Activated CD8-positive, alpha-beta memory T cell treated with anti-CD3 and anti-CD28 coated beads for 4 hours (primary cell): ENCODE measurements around the gene RBM26.
"Not testable (repeated sequence)": the region's sequence is repeated elsewhere in the genome, so short reads cannot be mapped to it uniquely, and the experiment has no call there.

Experiments used
- DNase-seq, 2 donors: peaks; one replicate each; pipeline ENCODE4 v3.0.0-alpha.2; 2020; ENCODE audit warnings: low read depth in 2 of 2

Gene RBM26

DNA sequence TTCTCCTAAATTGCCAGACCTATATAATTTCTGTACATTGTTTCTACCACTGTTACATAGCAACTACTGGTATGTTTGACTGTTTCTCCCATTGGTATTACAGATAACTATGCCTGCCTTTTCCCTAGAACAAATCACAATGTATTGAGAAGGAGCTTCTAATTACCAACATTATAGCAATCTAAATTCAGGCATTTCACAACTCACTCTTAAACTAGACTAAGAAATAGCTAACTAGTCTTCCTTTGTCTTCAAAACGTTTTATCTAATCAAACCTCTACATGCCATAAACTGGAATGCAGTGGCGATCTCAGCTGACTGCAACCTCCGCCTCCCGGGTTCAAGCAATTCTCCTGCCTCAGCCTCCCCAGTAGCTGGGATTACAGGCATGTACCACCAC lies 18.2 kb downstream of the RBM26 start:
- DNase-seq: no peak

DNA sequence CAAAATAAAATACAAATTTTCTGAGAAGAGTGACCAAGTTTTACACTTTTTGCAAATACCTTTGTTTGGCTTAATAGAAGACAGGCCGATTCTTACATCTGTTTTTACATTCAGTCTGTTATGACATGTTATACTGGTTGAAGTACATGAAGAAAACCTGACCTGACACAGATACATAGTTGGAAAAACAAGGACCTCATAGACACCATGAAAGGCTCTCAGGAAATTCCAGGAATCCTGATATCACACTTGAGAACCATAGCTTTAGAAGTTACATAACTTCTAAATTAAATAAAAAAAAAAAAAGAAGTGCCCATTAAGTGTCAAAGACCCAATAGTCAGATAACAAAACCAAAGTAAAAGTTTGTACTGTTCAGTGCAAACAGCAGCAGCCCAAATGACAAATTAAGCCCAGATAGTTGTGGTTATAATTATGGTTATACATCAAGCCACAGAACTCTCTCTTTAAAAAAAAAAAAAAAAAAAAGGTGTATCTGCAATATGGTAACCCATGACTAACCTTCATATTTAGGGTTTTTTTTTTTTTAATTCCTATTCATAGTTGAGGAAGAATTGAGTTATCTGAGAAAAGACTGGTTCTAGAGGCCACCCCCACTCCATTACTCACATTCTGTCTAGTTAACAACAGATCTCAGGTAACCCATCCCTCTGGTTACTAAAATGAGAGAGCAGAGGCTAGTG lies 19.8 kb downstream of the RBM26 start:
- no peak for DNase-seq

DNA sequence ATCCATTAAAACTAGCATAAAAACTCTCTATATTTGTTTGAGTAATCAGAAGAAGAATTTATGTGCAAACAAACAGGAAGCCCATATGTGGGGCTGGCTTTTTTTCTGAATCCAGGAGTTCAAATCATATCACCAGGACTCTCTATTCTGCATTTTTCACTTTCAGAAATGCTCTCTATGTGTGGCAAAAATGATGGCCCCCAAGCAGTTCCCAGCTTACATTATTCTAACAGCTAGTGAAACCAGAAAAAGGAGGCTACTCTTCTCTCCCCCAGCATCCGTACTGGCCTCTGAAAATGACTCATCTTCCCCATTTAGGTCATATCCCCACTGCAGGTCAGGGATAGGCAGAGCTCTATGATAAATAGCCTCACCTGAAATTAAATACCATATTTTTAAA lies 20.4 kb downstream of the RBM26 start:
- DNase-seq: no peak

DNA sequence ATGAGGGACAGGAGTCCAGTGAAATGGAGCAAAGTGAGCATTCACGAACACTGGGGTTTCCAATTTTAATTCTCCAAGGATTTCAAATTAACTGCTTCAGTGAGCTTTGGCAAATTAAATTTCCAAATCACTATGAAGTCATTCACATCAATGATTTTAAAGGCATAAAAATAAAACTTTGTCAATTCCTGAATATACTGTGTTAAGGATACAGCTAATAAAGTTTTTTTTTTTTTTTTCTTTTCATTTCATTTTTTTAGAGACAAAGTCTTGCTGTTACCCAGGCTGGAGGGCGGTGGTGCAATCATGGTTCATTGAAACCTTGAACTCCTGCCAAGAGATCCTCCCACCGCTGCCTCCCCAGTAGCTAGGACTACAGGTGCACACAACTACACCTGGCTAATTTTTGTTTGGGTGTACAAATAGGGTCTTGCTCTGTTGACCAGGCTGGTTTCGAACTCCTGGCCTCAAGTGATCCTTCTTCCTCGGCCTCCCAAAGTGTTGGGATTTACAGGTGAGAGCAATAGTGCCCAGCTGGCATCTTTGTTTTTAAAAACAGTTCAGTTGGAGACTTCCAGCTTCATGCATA lies 21.9 kb downstream of the RBM26 start:
- no peak for DNase-seq

DNA sequence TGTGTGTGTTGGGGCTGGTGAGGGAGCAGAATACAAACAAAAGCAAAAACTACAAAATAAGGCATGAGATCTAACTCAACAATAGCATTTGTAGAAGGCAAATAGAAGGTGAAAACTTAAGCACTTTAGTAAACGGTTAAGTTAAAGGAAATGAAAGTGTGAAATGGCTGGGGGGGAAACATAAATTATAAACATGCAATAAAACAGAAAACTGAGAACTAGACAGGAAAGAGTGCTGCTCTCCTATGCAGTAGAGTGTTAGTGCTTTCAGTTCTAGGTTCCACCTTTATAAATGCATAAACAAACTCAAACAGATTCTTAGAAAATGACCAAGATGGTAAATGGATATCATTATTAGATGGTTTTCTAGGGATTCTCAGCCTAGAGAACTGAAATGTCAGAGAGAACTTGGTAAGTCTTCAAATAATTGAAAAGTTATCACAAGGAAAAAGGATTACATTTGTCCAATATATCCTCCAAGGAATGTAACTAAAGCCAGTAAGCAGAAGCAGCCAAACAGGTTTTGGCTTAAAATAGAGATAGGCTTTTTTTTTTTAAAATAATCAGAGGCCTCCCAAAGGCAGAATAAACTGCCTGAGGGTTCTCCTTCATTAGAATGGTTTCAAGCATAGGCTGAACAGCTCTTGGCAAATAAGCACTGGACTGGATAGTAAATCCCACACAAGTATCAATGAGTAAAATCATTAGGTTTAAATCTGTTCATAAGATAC lies 23.3 kb downstream of the RBM26 start:
- no peak for DNase-seq

DNA sequence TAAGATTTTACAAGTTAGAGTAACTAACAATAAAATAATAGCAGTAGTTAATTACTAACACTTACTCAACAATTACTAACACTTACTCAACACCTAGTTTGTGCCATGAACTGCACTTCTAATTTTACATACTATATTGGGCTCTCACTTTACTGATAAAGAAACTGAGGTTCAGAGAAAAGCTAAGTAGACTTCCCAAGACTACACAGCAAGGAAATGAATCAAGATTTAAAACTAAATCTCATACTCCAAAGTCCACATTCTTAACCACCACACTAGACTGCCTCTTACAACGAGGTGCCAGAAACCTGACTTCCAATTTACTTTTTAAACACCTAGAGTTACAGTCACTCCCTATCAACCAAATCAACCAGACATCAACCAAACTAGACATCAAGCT lies 25.1 kb downstream of the RBM26 start:
- DNase-seq: no peak

DNA sequence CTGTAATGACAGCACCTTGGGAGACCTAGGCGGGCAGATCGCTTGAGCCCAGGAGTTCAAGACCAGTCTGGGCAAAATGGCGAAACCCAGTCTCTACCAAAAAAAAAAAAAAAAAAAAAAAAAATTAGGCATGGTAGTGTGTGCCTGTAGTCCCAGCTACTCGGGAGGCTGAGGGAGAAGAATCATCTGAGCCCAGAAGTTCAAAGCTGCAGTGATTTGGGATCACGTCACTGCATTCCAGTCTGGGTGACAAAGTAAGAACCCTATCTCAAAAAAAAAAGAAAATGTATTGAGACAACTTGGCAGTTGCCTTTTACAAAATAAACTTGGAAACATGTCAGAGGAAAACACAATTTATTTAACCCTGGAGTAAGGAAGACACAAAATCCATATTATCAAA lies 26.8 kb downstream of the RBM26 start:
- DNase-seq: no peak

DNA sequence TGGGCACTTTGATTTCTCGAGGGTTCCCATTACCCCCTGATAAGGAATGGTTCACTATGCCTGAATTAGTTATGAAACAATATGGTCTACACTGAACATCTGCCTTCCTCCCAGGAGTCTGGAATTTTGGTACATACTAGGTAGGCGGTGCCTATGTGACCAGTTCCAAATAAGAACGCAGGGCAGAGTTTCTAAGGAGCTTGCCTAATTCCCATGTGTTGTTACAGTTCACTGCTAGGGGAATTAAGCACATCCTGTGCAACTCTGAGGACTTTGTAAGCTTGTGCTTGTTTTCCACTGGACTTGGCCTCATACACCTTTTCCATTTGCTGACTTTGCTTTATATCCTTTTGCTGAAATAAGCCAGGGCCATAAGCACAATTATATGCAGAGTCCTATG lies 29.2 kb downstream of the RBM26 start:
- no peak for DNase-seq

DNA sequence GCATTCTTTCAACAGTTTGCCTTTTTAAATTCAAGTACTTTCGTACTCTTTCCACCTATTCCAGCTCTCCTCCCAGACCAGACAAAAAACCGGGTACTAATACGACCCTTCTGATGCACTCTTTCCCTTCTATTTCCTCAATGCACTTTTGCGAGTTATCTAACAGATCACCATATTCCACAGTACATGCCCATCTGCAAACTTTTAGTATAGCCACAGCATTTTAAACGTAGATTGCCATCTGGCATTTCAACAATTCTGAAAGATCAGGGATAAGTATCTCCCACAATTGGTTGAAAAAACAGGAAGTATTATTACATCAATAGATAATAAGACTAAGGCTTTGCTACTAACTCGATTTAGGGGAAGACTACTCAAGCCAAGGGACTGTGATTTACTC lies 31.5 kb downstream of the RBM26 start:
- no peak for DNase-seq

DNA sequence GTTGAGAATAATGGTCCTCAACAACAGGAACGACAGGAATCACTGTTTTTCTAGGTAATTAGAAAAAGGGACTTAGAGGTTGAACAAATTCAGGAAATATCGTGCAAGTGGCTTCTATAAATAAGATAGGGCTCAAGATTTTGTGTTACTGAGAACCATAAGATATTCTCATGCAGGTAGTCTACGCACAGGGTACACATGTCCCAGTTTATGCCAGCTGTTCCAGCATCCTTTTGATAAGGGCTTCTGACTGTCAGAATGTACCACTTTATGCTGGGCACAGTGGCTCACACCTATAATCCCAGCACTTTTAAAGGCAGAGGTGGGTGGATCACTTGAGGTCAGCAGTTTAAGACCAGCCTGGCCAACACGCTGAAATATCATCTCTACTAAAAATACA lies 32.1 kb downstream of the RBM26 start:
- no peak for DNase-seq

DNA sequence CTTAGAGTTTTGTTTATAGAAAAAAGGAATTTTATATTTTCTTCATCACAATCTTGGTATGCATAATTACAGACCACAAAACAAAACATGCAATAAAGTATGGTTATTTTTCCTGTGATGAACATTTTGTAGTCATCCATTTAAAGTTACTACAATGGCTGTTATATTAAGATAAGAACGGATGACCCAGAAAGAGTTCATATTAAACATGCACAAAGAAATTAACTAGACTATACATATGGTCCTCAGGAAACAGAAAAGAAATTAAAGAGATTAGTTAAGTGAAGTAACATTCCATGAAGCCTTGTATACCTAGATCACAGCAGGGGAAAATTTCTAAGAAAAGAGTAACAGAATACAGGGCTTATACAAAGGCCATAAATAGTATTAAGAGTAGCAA lies 36.8 kb downstream of the RBM26 start:
- DNase-seq: no peak

DNA sequence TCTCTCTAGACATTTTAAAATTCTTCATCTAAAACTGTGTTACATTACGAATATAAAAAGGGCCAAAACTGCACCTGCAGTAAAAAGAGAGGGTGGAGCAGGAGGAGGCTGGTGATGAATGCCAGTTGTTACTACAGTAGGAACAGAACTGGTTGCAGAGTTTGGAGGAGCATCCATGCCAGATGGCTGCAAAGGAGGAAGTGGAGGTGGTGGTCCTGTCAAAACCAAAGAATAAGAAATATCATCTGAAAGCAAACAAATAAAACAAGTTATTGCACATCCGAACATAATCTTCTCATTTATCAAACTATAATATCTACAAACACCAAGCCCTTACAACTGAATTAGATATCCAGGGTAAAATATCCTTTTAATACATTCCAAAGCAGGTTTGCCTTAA lies 40.1 kb downstream of the RBM26 start:
- no peak for DNase-seq

DNA sequence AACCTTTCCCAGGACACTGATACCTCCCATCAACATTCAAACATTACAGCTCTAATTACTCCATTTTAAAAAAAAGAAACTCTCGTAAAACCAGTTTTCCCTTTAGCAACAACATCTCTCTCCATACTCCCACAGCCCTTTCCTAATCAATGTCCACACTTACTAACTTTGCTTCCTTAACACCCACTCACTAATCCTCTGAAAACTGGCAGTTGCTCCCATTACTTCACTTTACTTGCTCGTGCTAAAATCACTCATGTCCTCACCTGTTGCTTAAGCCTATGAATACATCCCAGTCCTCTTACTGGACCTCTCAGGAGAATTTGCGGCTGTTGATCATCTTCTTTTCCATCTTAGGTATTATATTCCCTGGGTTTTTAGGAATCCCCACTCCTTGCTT lies 44.8 kb downstream of the RBM26 start:
- DNase-seq: no peak

DNA sequence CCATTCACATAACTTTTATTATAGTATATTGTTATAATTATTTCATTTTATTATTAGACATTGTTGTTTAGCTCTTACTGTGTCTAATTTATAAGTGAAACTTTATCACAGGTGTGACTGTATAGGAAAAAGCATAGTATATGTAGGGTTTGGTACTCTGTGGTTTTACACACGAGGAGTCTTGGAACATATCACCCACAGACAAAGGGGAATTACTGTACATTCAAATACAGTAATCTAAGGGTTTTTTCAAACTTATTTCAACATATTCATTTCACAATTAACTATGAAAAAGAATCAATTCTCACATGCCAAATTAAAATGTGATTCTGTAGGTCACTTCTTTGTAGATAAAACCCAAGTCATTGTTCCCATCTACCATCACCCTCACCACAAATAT lies 46.0 kb downstream of the RBM26 start:
- no peak for DNase-seq

DNA sequence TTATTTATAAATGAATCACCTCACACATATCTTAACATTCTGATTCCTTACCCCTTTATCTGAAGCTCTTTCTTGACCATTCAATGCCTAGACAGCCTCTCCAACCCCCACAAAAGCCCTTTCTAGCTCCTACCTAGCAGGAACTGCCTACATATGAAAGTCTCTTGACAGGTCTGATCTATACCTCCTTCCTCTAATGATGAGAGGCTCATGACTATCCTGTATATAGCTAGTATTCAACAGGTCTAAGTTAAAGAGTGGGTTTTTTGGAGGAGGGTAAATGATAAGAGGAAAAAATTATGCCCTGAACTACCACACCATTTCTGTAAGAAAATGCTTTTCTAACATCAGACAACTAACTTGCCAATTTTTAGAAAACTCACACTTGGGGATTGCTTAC lies 47.0 kb downstream of the RBM26 start:
- DNase-seq: no peak

DNA sequence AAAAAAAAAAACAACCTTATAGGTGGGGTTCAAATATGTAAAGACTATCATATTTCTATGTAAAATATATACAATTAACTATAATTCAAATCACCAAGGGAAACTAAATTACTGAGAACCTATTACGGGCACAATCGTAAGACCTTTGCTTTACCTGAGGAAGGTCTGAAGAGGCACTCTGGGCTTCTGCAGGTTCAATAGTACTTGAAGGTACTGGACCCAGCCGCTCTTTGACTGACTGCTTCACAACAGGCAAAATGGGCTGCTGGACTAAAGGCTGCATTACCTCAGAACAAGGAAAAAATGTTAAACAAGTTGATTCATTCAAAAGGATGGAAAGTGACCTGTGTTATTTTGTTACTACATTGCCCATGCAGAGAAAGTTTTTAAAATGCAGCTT lies 51.8 kb downstream of the RBM26 start:
- DNase-seq: no peak

DNA sequence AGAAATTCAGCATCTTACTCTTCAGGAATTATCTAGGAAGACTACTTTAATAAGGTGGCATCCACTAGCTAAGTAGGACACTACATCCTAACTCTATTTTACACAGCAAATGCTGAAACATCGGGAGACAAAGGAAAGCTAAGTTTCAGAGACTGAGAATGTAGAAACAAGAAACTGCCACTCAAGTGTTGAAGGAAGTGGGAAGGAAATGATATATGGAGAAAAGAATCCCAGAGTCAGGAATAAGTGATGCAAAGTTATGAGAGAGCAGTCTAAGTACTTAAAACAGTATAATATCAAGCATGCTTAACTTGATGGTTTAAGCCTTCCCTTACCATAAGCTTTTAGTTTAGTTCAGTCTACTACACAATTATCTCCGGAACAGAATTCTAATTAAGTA lies 52.4 kb downstream of the RBM26 start:
- DNase-seq: no peak

DNA sequence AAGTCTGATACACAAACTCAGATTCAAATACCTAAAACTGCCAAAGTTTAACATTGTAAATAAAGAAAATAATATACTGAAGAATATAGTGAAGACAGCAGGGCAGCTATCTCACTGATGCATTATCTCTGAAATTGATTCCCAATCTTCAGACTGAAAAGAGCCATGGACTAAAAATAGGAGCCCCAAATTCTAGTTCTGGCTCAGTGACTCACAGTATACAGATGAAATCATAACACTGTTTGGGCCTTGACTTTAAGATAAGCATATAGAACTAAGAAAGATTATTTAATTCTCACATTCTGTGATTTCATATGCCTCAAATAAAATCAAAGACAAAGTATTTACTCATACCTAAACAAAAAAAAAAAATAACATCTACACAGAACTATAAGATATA lies 53.9 kb downstream of the RBM26 start:
- no peak for DNase-seq

DNA sequence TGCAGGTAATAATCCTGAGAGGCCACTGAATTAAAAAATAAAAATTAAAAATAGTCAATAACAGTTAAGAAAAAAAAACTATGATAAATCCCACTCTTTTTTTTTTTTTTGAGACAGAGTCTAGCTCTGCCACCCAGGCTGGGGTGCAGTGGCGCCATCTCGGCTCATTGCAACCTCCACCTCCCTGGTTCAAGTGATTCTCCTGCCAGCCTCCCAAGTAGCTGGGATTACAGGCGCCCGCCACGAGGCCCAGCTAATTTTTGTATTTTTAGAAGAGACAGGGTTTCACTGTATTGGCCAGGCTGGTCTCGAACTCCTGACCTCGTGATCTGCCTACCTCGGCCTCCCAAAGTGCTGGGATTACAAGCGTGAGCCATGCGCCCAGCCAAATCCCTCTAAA lies 56.4 kb downstream of the RBM26 start:
- not testable (repeated sequence) for DNase-seq

DNA sequence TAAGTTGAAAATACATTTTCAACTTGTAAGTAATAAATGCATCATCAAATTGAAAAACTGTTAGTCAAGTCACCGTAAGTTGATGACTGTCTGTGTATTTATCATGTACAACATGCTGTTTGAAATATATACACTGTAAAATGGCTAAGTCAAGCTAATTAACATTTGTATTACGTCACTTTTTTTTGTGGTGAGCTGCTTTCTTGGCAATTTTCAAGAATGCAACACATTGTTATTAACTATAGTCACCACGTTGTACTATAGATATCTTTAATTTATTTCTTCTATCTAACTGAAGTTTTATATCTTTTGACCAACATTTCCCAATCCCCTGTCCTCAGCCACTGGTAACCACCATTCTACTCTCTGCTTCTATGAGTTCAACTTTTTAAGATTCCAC lies 57.0 kb downstream of the RBM26 start:
- DNase-seq: no peak

DNA sequence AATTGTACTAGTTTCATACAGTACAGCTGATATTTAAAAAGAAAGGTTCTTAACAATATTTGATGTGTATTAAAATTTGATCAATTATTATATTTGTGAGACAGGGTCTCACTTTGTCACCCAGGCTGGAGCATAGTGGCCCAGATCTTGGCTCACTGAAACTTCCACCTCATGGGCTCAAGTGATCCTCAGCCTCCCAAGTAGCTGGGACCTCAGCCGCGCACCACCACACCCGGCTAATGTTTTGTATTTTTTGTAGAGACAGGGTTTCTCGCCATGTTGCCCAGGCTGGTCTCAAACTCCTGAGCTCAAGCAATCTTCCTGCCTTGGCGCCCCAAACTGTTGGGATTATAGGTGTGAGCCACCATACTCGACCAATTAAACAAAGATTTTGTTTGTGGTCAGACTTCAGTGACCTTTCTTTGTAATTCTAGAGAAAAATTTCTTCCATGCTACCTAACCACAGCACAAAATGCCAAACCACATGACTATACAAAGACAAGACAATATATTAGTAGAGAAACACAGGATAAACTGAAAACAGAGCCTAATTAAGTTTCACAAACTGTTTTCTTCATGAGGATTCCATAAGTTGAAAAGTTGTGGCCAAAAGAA lies 59.6 kb downstream of the RBM26 start:
- no peak for DNase-seq

DNA sequence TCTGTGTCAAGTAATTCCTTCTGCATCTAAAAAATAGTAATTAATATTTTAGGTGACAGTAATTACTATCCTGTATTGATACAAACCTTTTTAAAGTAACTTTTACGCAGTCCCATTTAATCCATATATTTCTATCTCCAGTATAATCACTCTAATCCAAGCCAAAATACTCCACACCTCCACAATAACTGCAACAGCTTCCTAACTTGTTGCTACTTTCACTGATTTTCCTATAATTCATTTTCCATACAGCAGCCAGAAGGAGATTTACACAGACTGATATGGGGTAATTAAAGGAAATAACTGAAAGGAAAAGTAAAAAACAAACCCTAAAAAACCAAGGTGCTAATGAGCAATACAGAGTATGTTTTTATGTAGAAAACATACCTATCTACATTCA lies 64.9 kb downstream of the RBM26 start:
- DNase-seq: no peak

DNA sequence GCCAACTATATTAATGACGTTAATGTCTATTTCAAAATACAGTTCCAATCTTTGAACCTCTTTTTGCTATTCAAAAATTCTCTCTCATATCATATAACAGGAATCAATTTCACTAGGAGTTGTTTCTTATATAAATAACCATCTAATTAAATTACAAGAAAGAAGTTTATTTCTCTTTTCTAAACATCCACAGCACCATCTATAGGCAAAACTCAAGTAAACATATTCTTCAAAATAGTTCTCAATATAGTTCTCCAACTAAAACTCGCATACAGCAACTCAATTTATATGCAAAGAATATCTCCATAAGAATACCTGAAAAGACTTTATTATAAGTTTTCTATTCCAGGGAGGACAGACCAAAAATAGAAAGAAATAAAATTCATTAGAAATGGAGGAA lies 65.6 kb downstream of the RBM26 start:
- no peak for DNase-seq
